Glutamatergic neuron (in vitro differentiated cells): ENCODE results near the gene REELD1. TPM values are rescaled to one million over a fixed set of nuclear protein-coding genes. Genes with fewer than 3 reads are reported as not detected.
A peak's percentile ranks its signal among the peaks of the same experiment; 100 is the strongest.

Source experiments
- DNase-seq: peaks from one replicate; pipeline ENCODE4 v3.0.0; 2022
- H3K27ac Mint-ChIP-seq: one replicate; pipeline ENCODE4 v1.8.0; 2020; ENCODE audit warnings: mild to moderate bottlenecking, mixed read lengths, inconsistent platforms; ENCODE audit not compliant: unreplicated experiment
- H3K27me3 Mint-ChIP-seq: one replicate; pipeline ENCODE4 v1.8.0; 2020; ENCODE audit warnings: mild to moderate bottlenecking, moderate library complexity, mixed read lengths, inconsistent platforms; ENCODE audit not compliant: unreplicated experiment
- H3K36me3 Mint-ChIP-seq: one replicate; pipeline ENCODE4 v1.8.0; 2020; ENCODE audit warnings: mild to moderate bottlenecking, mixed read lengths, inconsistent platforms; ENCODE audit not compliant: unreplicated experiment
- H3K4me1 Mint-ChIP-seq: one replicate; pipeline ENCODE4 v1.8.0; 2020; ENCODE audit warnings: mild to moderate bottlenecking, low read depth, mixed read lengths, inconsistent platforms; ENCODE audit not compliant: unreplicated experiment
- H3K4me3 Mint-ChIP-seq: one replicate; pipeline ENCODE4 v1.8.0; 2020; ENCODE audit warnings: mild to moderate bottlenecking, mixed read lengths, inconsistent platforms; ENCODE audit not compliant: unreplicated experiment
- H3K9me3 Mint-ChIP-seq: one replicate; pipeline ENCODE4 v1.8.0; 2020; ENCODE audit warnings: mild to moderate bottlenecking, moderate library complexity, mixed read lengths, inconsistent platforms; ENCODE audit not compliant: unreplicated experiment
- CTCF ChIP-seq: fragments of 200-600 bp; sonication (generic); IDR thresholded peaks from one replicate; pipeline ENCODE4 v1.5.0; 2021; ENCODE audit not compliant: partially characterized antibody, unreplicated experiment
- long read RNA-seq: library from polyadenylated mRNA; unstranded; transcript quantifications from one replicate; pipeline ENCODE4 v2.0.0, GENCODE V29; 2020; ENCODE audit not compliant: unreplicated experiment
- total RNA-seq: library from RNA; stranded (reverse); fragmentation: NEBNext Ultra II Directional; extraction: Animal tissue kit (Norgen Biotek cat#: 25700); gene quantifications from one replicate; pipeline ENCODE4 v1.2.1, GENCODE V29; 2021; ENCODE audit not compliant: unreplicated experiment

The REELD1 gene
- total RNA-seq: not detected
- long read RNA-seq: 0 reads

GRCh38 chr4:146214238-146214637 is at the start of gene REELD1:
REELD1 (plus strand) TSS chr4:146214538; CDS start chr4:146216953, 2,415 bp downstream.
- DNase-seq: no peak
- no peak within 1 kb of the TSS for H3K4me3 Mint-ChIP-seq
- no peaks in the 10 kb centered on the region for H3K9me3 Mint-ChIP-seq
- no peaks in the 10 kb centered on the region for H3K4me1 Mint-ChIP-seq
- no peak within 1 kb of the TSS for H3K27ac Mint-ChIP-seq
- TF ChIP-seq CTCF: no peak
- H3K27me3 Mint-ChIP-seq: no peaks in the 10 kb centered on the region
- H3K36me3 Mint-ChIP-seq: peaks cover 13% of the 10 kb centered on the region

GRCh38 chr4:146165221-146165620 is 49.1 kb upstream of the REELD1 start:
- Mint-ChIP-seq H3K27ac (no peak overlapping the region), H3K27me3 (no peaks in the 10 kb centered on the region)
- TF ChIP-seq CTCF: no peak

DNA sequence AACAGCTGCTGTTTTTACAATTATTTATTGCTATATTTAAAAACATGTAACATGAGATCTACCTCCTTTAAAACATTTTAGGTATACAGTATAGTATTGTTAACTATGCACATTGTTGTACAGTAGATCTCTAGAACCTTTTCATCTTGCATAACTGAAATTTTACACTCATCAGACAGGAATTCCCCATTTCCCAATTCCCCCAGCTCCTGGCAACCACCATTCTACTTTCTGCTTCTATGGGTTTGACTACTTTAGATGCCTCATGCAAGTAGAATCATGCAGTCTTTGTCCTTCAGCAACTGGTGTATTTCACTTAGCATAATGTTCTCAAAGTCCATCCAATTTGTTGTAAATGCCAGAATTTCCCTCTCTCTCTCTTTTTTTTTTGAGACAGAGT is 48.5 kb upstream of the REELD1 start:
- DNase-seq: no peak
- peaks cover 3% of the 10 kb centered on the region for H3K36me3 Mint-ChIP-seq
- H3K4me1 Mint-ChIP-seq: no peaks in the 10 kb centered on the region
- no peaks in the 10 kb centered on the region for H3K9me3 Mint-ChIP-seq
- TF ChIP-seq CTCF: no peak
- no peaks in the 10 kb centered on the region for H3K27me3 Mint-ChIP-seq
- no peak overlapping the region for H3K27ac Mint-ChIP-seq
- H3K4me3 Mint-ChIP-seq: no peak overlapping the region

More at GRCh38 chr4:146165221-146165620, 49.1 kb upstream of the REELD1 start:
- H3K4me3 Mint-ChIP-seq: no peak overlapping the region
- H3K4me1 Mint-ChIP-seq: no peaks in the 10 kb centered on the region
- DNase-seq: no peak
- H3K9me3 Mint-ChIP-seq: no peaks in the 10 kb centered on the region
- H3K36me3 Mint-ChIP-seq: peaks cover 5% of the 10 kb centered on the region

DNA sequence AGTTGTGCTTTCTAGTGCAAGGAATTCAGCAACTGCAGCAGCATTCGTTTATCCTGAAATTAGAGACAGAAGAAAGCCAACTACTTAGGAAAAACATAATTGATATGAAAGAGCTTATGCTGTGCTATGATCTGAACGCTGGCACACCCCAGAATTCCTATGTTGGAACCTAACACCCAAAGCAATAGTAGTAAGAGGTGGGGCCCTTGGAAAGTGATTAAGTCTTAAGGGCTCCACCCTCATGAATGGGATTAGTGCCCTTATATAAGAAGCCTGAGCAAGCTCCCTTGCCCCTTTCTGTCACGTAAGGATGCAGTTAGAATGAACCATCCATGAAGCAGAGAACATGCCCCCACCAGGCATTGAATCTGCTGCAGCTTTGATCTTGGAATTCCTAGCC is 44.2 kb upstream of the REELD1 start:
- H3K27ac Mint-ChIP-seq: no peak overlapping the region
- no peaks in the 10 kb centered on the region for H3K27me3 Mint-ChIP-seq
- TF ChIP-seq CTCF: no peak
- no peaks in the 10 kb centered on the region for H3K9me3 Mint-ChIP-seq
- no peak overlapping the region for H3K4me3 Mint-ChIP-seq
- DNase-seq: no peak
- no peaks in the 10 kb centered on the region for H3K36me3 Mint-ChIP-seq
- no peaks in the 10 kb centered on the region for H3K4me1 Mint-ChIP-seq

GRCh38 chr4:146175541-146176453 is 38.5 kb upstream of the REELD1 start, which contains the start of gene LSM6:
LSM6 (plus strand) TSS chr4:146175718; CDS start chr4:146182922, 7,204 bp downstream.
- Mint-ChIP-seq H3K36me3 (no peaks in the 10 kb centered on the region), H3K4me1 (peaks cover 5% of the 10 kb centered on the region), H3K27ac (peak within 1 kb of the TSS; percentile 62), H3K9me3 (no peaks in the 10 kb centered on the region), H3K4me3 (peak within 1 kb of the TSS; percentile 89), H3K27me3 (no peaks in the 10 kb centered on the region)
- TF ChIP-seq CTCF: no peak
- DNase-seq: peak; percentile 85
